Measurements from ENCODE around the gene UTF1.

UTF1 gene

GRCh38 chr10:133247681-133248333 is 17.8 kb downstream of the UTF1 start:
- DNase-seq (ENCODE audit: low read depth) = no peak

- DNase-seq (ENCODE audit: low read depth) = no peak
These were observed 18.3 kb downstream of the UTF1 start for GRCh38 chr10:133248334-133248715.

- DNase-seq (ENCODE audit: low read depth) = no peak
These were observed 19.2 kb downstream of the UTF1 start for GRCh38 chr10:133249094-133249780.

GRCh38 chr10:133249975-133250754 is 20.1 kb downstream of the UTF1 start:
- no peak for DNase-seq (ENCODE audit: low read depth)

GRCh38 chr10:133251388-133252222 is 21.6 kb downstream of the UTF1 start:
- no peak for DNase-seq (ENCODE audit: low read depth)

- DNase-seq (ENCODE audit: low read depth) = no peak
These were observed 22.2 kb downstream of the UTF1 start for GRCh38 chr10:133252223-133252552.

- no peak for DNase-seq (ENCODE audit: low read depth)
These were observed 23.4 kb downstream of the UTF1 start for GRCh38 chr10:133253361-133253955.

GRCh38 chr10:133254421-133255120 is 24.6 kb downstream of the UTF1 start:
- DNase-seq (ENCODE audit: low read depth) = no peak

GRCh38 chr10:133255323-133255722 is 25.3 kb downstream of the UTF1 start:
- DNase-seq (ENCODE audit: low read depth) = no peak

- DNase-seq (ENCODE audit: low read depth) = no peak
These were observed 27.6 kb downstream of the UTF1 start for GRCh38 chr10:133257489-133258065.

- no peak for DNase-seq (ENCODE audit: low read depth)
These were observed 28.2 kb downstream of the UTF1 start for GRCh38 chr10:133258066-133258817.

GRCh38 chr10:133258818-133259601 is 29.0 kb downstream of the UTF1 start:
- peak; percentile 96 for DNase-seq (ENCODE audit: low read depth)

- no peak for DNase-seq (ENCODE audit: low read depth)
These were observed 29.6 kb downstream of the UTF1 start for GRCh38 chr10:133259602-133259989.

GRCh38 chr10:133260895-133261725 is 31.1 kb downstream of the UTF1 start:
- no peak for DNase-seq (ENCODE audit: low read depth)

GRCh38 chr10:133261726-133262325 is 31.8 kb downstream of the UTF1 start:
- DNase-seq (ENCODE audit: low read depth) = peak; percentile 30

- DNase-seq (ENCODE audit: low read depth) = no peak
These were observed 32.7 kb downstream of the UTF1 start for GRCh38 chr10:133262696-133263095.

GRCh38 chr10:133263674-133264073 is 33.7 kb downstream of the UTF1 start:
- DNase-seq (ENCODE audit: low read depth) = no peak

- DNase-seq (ENCODE audit: low read depth) = no peak
These were observed 34.4 kb downstream of the UTF1 start for GRCh38 chr10:133264461-133264860.

Data from fibroblast of the conjunctiva (primary cell).